ENCODE data around the gene AKT3. TPM values are rescaled to one million over a fixed set of nuclear protein-coding genes. Genes with fewer than 3 reads are reported as not detected.

The AKT3 gene
- total RNA-seq, 4 donors from 2014 or later: 29.7 to 77.2 (median 37.4) TPM

- no peak for ATAC-seq (ENCODE audit: low FRiP score)
- no peak for DNase-seq (ENCODE audit: low spot score)
- TF ChIP-seq, protein P1, sequence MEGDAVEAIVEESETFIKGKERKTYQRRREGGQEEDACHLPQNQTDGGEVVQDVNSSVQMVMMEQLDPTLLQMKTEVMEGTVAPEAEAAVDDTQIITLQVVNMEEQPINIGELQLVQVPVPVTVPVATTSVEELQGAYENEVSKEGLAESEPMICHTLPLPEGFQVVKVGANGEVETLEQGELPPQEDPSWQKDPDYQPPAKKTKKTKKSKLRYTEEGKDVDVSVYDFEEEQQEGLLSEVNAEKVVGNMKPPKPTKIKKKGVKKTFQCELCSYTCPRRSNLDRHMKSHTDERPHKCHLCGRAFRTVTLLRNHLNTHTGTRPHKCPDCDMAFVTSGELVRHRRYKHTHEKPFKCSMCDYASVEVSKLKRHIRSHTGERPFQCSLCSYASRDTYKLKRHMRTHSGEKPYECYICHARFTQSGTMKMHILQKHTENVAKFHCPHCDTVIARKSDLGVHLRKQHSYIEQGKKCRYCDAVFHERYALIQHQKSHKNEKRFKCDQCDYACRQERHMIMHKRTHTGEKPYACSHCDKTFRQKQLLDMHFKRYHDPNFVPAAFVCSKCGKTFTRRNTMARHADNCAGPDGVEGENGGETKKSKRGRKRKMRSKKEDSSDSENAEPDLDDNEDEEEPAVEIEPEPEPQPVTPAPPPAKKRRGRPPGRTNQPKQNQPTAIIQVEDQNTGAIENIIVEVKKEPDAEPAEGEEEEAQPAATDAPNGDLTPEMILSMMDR (IDR thresholded peaks at IDR 0.05): no peak
These were observed 290.4 kb downstream of the AKT3 start for GRCh38 chr1:243559575-243560162.

DNA sequence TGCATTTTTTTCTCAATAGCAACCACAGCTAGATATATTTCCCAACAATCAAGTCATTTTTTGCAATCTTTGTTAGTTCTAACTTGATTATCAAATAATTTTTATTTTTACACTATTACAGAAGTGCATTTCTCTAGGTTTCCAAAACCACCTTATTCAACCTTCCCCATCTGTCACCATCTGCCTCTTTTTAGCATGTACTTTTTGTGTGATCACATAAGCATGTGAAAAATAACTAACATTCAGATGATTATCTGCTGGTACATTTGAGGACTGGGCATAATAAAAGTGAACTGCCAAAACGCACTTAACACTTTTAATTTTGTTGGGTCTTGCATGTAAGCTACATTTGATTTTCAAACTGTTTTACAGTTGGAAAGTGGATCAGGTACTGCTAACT is 291.5 kb downstream of the AKT3 start:
- no peak for ATAC-seq (ENCODE audit: low FRiP score)
- no peak for DNase-seq (ENCODE audit: low spot score)
- TF ChIP-seq, protein P1 (IDR thresholded peaks at IDR 0.05): no peak

- TF ChIP-seq, protein P1 (IDR thresholded peaks at IDR 0.05): no peak
- no peak for ATAC-seq (ENCODE audit: low FRiP score)
These were observed 292.2 kb downstream of the AKT3 start for GRCh38 chr1:243557866-243558265.

DNA sequence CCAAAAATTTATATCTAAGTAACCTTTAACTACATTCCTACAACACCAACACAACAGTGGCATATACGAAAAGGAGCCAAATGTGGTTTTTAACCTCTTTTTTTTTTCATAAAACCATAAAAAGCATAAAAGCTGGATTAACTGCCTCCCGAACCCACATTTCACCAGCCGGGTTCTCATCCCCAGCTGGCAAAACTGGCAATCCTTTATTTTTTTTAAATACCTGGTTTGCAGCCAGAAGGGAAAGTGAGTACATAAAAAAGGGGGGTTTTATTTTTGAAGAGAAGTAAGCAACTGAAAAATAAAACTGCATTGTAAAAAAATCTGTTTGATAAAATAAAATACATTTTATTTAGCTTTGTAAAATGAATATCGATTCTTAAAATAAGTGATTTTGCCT is 295.4 kb downstream of the AKT3 start:
- TF ChIP-seq, protein P1 (IDR thresholded peaks at IDR 0.05): no peak
- no peak for DNase-seq (ENCODE audit: low spot score)
- ATAC-seq (ENCODE audit: low FRiP score): no peak

More at GRCh38 chr1:243557866-243558265, 292.2 kb downstream of the AKT3 start:
- DNase-seq (ENCODE audit: low spot score): no peak

- TF ChIP-seq, protein P1 (IDR thresholded peaks at IDR 0.05): no peak
- DNase-seq (ENCODE audit: low spot score) (no peak), ATAC-seq (ENCODE audit: low FRiP score) (no peak)
These were observed 297.0 kb downstream of the AKT3 start for GRCh38 chr1:243553090-243553489.

GRCh38 chr1:243550276-243550675 is 299.8 kb downstream of the AKT3 start:
- ATAC-seq (ENCODE audit: low FRiP score) (no peak), DNase-seq (ENCODE audit: low spot score) (no peak)
- TF ChIP-seq, protein P1 (IDR thresholded peaks at IDR 0.05): no peak

DNA sequence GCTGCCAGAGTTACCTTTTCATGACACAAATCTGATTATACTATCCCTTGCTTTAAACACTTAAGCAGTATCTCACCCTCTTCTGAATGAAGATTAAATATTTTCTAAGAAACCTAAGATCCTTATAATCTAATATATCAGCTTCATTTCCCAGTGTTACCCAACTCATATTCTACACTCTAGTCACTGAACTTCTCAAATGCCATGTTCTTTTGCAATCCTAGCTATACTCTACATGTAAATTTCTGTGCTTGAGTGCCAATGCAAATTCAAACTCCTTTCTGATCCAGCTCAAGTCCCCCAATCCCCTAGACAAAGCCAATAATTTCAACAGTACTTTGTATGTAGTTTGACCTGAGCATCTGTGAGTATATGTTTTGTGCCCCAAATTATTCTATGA is 300.3 kb downstream of the AKT3 start:
- DNase-seq (ENCODE audit: low spot score): no peak
- TF ChIP-seq, protein P1 (IDR thresholded peaks at IDR 0.05): no peak

More for the DNA sequence above, 300.3 kb downstream of the AKT3 start:
- ATAC-seq (ENCODE audit: low FRiP score): no peak
